Epithelial cell of umbilical artery (primary cell): ENCODE results near the gene AIFM1. TPM values are rescaled to one million over a fixed set of nuclear protein-coding genes. Genes with fewer than 3 reads are reported as not detected.

Source experiments
- total RNA-seq: library from RNA; depleted of rRNA; stranded (reverse); fragments of >200 nt; gene quantifications from 2 replicates; pipeline ENCODE4 v1.2.3, GENCODE V29; 2014

AIFM1 gene
- 27.6 and 35.3 TPM in 2 replicates for total RNA-seq

GRCh38 chrX:130165703-130166502 lies at the start of gene AIFM1:
TSS of gene AIFM1 (minus strand) at chrX:130165841. CDS start at chrX:130165656, 185 bp downstream.

GRCh38 chrX:130171446-130172126 lies 5.9 kb upstream of the AIFM1 start, which contains the start of gene RAB33A:
TSS of gene RAB33A (plus strand) at chrX:130171962. CDS start at chrX:130172063, 101 bp downstream.

GRCh38 chrX:130110379-130111219 lies 55.0 kb downstream of the AIFM1 start, which contains the start of gene ELF4:
TSS of gene ELF4 (minus strand) at chrX:130110497. CDS start at chrX:130081330, 29,167 bp downstream.

Other genes starting within 250 kb of the AIFM1 start
- 0.97 and 1.5 TPM in 2 replicates for gene BCORL1, start 183.2 kb downstream of the AIFM1 start, total RNA-seq
- 9.4 and 9.7 TPM in 2 replicates for gene ELF4, start 55.3 kb downstream of the AIFM1 start, total RNA-seq
- gene RAB33A, start 6.1 kb upstream of the AIFM1 start, total RNA-seq = 1.2 and 1.9 TPM in 2 replicates
- 1.9 and 2.1 TPM in 2 replicates for gene ZNF280C, start 103.1 kb upstream of the AIFM1 start, total RNA-seq
- gene SLC25A14, start 174.1 kb upstream of the AIFM1 start, total RNA-seq = 8.5 and 10.7 TPM in 2 replicates
- gene GPR119, start 219.8 kb upstream of the AIFM1 start, total RNA-seq = not detected in 2 replicates
- gene RBMX2, start 236.1 kb upstream of the AIFM1 start, total RNA-seq = 16.9 and 19.5 TPM in 2 replicates